SH-SY5Y (cell line): ENCODE results near the gene GPR179.

Experiments
- GATA2 ChIP-seq: IDR thresholded peaks from 2 replicates; pipeline ENCODE4 v1.6.1; 2011; ENCODE audit warnings: mild to moderate bottlenecking, low read depth, low read length
- GATA3 ChIP-seq: IDR thresholded peaks from 2 replicates; pipeline ENCODE4 v1.6.1; 2011; ENCODE audit warnings: low read depth, mild to moderate bottlenecking, low read length, moderate library complexity

DNA sequence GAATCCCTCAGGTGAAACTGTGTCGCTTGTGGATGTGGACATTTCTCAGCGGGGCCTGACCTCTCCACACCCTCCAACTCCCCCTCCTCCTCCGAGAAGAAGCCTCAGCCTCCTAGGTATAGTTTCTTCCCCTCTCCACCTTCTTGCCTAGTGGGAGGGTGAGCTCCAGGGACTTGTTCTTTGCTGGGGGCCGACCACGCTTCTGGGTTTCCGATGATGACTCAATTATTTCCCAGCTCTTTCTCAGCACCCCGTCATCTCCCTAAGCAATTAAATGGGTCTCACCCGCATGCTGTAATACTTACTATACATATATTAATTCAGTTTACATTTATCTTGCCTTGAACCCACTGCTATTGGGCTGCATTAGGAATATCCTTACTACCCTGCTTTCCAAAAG, 21.0 kb upstream of the GPR179 start:
- TF ChIP-seq GATA3: no peak
- TF ChIP-seq GATA2: no peak
